HG03025 (cell line): ENCODE measurements around the gene CD3D.

Experiments used
- ATAC-seq: cut with Tn5 transposase; IDR thresholded peaks from one replicate; pipeline ENCODE4 v1.9.1; 2021; ENCODE audit warnings: mild to moderate bottlenecking, moderate library complexity; ENCODE audit not compliant: unreplicated experiment, low FRiP score

The CD3D gene

GRCh38 chr11:118342503-118343161 lies at the start of gene CD3D:
Gene CD3D, minus strand, starts transcription at chr11:118342705. Its CDS starts 98 bp downstream, at chr11:118342607.
- no peak for ATAC-seq

GRCh38 chr11:118383657-118384056 lies 41.2 kb upstream of the CD3D start:
- ATAC-seq, result no peak

GRCh38 chr11:118382954-118383353 lies 40.4 kb upstream of the CD3D start:
- ATAC-seq, result no peak

- no peak for ATAC-seq
Observed at GRCh38 chr11:118380571-118380970, 38.1 kb upstream of the CD3D start.

- ATAC-seq, result no peak
Observed at GRCh38 chr11:118379497-118379896, 37.0 kb upstream of the CD3D start.

GRCh38 chr11:118375978-118376377 lies 33.5 kb upstream of the CD3D start:
- no peak for ATAC-seq

DNA sequence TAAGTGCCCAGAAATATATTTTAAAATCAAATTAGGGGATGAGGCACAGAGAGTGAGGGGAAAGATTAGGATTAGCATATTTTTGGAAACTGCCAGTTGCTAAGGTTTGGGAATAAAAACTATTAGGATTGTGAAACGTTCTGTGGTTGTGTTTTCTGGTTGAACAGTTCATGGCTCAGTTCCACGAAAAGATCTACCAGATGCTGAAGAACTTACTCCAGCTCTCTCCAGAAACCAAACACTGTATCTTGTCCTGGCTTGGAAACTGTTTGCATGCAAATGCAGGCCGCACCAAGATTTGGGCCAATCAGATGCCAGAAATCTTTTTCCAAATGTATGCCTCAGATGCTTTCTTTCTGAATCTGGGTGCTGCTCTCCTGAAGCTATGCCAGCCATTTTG lies 32.2 kb upstream of the CD3D start:
- no peak for ATAC-seq

- no peak for ATAC-seq
Observed at GRCh38 chr11:118373871-118374270, 31.4 kb upstream of the CD3D start.

DNA sequence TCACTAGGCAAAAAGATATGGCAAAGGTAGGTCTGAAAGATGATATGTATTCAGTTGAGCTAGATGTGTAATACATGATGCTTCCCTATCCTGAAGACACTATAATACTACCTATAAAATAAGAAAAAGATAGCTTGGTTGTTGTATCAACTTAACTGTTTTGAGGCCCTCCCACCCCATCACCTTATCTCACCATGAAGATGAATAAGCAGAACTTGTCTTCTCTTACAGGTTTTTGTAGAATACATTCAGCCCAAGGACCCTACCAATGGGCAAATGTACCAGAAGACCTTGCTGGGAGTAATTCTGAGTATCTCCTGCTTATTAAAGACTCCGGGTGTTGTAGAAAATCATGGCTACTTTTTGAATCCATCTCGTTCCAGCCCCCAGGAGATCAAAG lies 30.8 kb upstream of the CD3D start:
- ATAC-seq, result no peak

DNA sequence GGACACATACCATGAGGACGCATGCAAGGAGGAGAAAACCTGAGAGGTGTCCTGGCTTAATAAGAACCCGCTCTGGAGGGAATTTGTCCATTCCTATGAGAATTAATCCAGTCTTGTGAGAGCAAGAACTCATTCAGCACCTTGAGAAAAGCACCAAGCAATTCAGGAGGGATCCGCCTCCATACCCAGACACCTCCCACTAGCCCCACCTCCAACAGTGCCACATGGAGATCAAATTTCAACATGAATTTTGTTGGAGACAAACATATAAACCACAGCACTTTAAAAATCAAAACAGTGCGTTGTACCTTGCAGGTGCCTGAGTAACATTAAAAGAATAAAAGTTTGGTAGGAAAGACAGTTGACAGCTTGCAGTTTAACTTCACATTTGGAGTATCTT lies 28.3 kb upstream of the CD3D start:
- ATAC-seq, result no peak

GRCh38 chr11:118366287-118366686 lies 23.8 kb upstream of the CD3D start:
- ATAC-seq, result no peak

GRCh38 chr11:118364956-118365615 lies 22.6 kb upstream of the CD3D start:
- ATAC-seq, result no peak

- ATAC-seq, result no peak
Observed at GRCh38 chr11:118359295-118359958, 16.9 kb upstream of the CD3D start, which contains the start of gene UBE4A. Gene UBE4A, plus strand, starts transcription at chr11:118359600. Its CDS starts 5,481 bp downstream, at chr11:118365081.

DNA sequence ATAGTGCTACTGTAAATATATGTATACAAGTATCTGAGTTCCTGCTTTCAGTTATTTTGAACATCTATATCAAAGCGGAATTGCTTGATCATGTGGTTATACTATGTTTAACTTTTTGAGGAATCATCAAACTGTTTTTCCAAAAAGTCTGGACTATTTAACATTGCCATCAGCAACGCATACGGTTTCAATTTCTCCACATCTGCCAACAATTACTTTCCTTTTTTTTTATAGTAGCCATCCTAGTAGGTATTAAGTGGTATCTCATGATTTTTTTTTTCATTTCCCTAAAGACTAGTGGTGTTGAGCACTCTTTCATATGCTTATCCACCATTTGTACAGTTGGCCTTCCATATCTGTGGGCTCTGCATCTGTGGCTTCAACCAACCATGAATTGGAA lies 15.6 kb upstream of the CD3D start:
- no peak for ATAC-seq

- no peak for ATAC-seq
Observed at GRCh38 chr11:118353084-118353710, 10.7 kb upstream of the CD3D start.

DNA sequence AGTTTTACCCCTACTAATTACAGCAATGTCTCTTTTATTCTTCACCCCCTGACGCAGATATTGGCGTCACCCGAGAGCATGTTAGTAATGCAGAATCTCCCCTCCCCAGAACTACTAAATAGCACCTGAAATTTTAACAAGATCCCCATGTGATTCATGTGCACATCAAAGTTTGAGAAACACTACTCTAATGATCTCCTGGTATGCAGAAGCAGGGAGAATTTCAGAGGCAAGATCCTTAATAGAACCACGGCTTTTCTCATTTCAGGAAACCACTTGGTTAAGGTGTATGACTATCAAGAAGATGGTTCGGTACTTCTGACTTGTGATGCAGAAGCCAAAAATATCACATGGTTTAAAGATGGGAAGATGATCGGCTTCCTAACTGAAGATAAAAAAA lies 7.0 kb upstream of the CD3D start:
- no peak for ATAC-seq

DNA sequence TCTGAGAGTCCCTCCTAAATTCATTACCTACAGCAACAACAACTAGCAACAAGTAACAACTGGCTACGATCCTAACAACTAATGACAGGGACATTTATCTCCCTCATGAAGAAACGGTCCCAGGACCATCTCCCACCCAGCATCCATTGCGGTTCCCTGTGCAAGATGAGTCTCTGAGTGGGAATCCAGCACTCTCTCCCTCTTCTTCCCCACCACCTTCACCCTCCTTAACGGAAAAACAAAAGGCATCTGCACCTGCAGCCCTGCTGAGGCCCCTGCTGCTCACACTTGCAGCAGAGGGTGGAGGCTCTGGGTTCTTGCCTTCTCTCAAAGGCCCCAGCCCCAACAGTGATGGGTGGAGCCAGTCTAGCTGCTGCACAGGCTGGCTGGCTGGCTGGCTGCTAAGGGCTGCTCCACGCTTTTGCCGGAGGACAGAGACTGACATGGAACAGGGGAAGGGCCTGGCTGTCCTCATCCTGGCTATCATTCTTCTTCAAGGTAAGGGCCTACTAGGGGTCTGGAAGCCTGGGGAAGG lies 1.5 kb upstream of the CD3D start, which contains the start of gene CD3G:
TSS of gene CD3G (plus strand) at position 364 of the 535 bp plus-strand sequence. CDS start at position 444, 80 bp downstream.
- ATAC-seq, result no peak

GRCh38 chr11:118343248-118343647 lies 743 bp upstream of the CD3D start:
- ATAC-seq, result no peak

GRCh38 chr11:118341815-118342489 lies 553 bp downstream of the CD3D start:
- ATAC-seq, result no peak

DNA sequence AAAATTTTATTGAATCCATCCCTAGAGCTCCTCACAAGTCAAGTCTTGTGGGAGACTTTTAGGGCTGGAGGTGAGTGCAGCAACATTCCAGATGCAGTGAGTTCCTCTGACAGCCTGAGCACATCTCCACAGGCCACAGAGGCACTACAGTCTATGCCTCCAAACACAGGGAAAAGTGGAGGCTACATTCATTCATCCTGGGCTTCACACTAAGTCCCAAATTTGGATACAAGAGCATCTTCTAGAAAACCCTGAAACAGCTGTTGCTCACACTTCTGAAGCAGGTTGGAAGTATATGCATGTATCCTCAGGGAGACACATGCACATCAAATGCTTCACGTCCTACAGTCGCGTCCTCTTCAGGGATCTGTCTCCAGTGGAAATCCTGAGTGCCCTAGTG lies 1.2 kb downstream of the CD3D start:
- ATAC-seq, result no peak
